GM20431 (cell line): ENCODE data around the gene ATP11A.
"Not testable (repeated sequence)": the region's sequence is repeated elsewhere in the genome, so short reads cannot be mapped to it uniquely, and the experiment has no call there.

Experiments
- in situ Hi-C: fragments of 300-500 bp; cut with MseI, MboI; formaldehyde crosslinking; loops from one replicate; pipeline ENCODE4 v1.15.0; 2020; ENCODE audit warnings: low sequenced_read_pairs; ENCODE audit not compliant: unreplicated experiment

Gene ATP11A

GRCh38 chr13:112784811-112785482 is 95.1 kb downstream of the ATP11A start:
- in situ Hi-C loops = no loop called here

GRCh38 chr13:112785483-112785856 is 95.6 kb downstream of the ATP11A start:
- in situ Hi-C loops = no loop called here

GRCh38 chr13:112786810-112787209 is 97.0 kb downstream of the ATP11A start:
- in situ Hi-C loops = not testable (repeated sequence)

DNA sequence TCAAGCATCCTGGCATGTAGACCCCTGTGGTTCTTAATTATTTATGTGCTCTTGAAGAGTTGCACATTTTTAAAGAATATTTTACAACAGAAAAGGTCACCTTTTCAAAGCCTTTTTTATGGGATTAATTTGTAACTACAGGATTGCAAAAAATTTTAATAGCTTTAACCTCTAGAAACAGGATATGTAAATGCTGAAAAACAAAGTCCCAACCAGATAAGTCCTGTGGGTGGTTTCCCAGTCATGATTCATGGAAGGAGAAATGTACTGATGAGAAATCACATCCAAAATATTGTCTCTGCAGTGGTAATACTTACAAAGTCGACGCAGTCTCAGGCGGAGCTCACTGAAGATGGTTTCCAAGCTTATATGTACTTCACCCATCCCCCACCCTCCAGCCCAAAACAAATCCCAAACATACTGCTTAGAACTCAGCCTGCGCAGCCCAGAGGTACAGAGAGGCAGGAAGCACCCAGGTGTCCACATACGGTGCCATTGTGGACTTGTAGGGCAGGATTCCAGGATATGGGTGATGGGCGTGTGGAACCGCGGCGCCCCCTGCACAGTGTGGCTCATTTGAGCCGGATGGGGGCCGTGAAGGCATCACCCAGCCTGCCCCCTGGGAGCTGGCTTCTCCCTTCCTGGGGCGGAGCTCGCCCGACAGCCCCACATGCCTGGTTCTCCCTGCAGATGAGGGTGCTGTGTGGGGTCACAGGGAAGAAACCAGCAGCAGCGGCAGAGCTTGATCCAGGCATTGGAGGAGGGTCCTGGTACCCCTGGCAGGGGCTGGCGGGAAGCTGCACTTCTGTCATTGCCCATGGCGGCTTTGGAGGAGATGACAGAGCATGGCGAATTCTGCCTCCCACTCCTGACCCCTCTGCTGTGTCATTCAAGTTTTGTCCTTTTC is 101.2 kb downstream of the ATP11A start:
- in situ Hi-C loops = no loop called here

DNA sequence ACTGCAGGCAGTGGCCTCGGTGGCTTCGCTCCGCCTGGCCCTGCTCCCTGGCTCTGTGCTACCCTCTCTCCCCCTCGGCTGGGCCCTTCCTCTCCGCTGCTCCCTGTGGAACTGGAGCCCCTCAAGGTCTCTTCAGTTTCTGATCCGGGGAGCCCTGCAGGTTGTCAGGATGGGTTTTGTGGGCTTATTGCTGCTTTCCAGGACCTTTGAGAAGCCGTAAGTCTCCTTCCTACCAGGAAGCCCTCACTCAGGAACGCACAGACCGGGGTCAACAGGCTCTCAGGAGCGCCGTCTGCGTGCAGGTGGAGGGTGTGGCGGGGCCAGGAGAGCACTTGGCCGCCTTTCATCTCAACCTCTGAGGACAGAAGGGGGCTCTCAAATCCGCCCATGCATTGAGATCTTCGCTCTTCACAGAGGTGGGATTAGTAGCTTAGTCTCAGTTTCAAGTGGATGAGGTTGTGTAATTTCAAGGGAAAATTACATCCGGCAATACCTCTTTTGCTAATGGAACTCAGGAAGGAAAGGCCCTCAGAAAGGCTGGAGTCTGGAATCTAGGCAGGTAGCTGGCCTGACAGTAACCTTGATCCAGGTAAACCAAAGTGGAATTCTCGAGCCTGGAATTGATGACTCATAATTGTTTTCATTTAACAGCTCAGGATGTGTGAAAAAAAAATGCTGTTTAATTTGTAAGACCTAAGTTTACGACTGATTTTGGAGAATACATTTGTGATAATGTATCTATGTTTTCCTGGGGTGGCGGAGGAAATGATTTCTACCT is 102.0 kb downstream of the ATP11A start:
- in situ Hi-C loops = no loop called here

GRCh38 chr13:112792511-112792910 is 102.7 kb downstream of the ATP11A start:
- in situ Hi-C loops = no loop called here

DNA sequence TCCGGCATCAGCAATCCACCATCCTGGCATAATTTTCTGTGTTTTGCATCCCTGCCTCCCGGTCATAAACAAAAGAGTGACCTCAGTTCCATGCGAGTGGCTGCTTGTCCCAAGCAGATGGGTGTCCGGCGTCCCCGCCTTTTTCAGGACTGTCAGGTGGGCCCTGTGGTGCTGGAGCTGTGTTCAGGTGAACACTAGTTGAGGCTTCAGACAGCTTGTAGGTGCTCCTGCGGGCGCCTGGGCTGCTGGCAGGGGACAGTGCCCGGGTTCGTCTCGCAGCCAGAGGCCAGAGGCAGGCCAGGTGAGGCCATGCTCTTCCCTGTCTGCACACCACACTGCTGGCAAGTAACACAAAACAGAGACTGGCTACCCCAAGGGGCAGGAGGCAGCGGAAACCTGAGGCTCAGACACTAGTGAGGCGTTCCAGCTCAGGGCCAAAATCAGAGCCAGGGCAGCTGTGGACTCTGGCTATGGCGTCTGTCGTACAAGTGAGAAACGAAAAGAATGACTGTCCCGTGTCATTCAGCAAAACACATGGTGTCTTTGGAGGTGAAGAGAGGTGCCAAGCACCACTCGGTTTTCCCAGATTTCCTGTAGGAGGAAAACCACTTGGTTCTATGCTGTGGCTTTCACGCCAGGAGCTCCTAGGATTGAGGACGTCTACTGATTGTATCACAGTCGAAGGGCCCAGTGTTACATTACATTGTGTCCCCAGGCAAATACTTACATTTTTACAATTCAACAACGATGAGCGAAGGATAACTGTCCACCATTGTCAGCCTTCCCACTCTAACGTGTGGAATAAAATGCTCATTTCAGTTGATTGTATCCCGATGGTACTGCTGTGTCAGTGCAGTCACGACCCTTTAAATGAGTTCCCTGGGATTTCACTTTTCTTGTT is 104.0 kb downstream of the ATP11A start:
- in situ Hi-C loops = no loop called here

GRCh38 chr13:112795277-112795676 is 105.4 kb downstream of the ATP11A start:
- in situ Hi-C loops = no loop called here

DNA sequence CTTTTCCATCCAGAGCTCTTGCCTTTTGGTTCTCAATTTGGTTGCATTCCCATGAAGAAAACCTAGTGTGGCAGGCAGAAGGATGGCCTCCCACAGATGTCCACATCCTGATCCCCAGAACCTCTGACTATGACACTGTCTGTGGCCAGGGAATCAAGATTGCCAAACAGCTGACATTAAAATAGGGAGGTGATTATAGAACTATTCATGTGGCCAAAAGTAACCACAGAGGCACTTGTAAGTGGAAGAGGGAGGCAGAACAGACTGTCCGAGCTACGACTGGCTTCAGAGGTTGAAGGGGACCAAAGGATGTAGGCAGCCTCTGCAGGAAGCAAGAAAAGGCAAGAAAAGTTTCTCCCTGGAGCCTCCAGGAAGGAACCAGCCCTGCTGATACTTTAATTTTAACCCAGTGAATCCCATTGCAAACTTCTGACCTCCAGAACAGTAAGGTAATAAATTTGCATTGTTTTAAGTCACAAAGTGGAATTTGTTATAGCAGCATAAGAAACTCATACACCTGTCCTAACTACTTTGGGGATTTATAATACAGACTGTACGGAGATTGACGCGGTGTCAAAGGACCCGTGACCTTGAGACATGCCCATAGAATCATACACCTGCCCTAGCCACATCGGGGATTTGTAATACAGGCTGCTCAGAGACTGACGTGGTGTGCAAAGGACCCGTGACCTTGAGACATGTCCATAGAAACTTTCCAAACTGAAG is 106.5 kb downstream of the ATP11A start:
- in situ Hi-C loops = no loop called here

DNA sequence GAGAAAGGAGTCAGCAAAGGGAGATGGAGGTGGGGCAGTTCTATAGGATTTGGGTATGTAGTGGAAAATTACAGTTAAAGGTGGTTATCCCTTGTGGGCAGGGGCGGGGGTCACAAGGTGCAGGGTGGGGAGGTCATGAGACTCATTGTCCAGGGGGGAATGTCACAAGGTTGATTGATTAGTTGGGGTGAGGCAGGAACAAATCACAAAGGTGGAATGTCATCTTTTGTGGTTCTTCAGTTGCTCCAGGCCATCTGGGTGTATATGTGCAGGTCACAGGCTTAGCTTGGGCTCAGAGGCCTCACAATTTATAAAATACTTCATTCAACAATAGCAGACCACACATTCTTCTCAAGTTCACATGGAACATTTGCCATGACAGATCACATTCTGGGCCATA is 109.6 kb downstream of the ATP11A start:
- in situ Hi-C loops = no loop called here

- in situ Hi-C loops = no loop called here
These were observed 110.2 kb downstream of the ATP11A start for GRCh38 chr13:112800057-112800456.

GRCh38 chr13:112800807-112801206 is 111.0 kb downstream of the ATP11A start:
- in situ Hi-C loops = not testable (repeated sequence)

DNA sequence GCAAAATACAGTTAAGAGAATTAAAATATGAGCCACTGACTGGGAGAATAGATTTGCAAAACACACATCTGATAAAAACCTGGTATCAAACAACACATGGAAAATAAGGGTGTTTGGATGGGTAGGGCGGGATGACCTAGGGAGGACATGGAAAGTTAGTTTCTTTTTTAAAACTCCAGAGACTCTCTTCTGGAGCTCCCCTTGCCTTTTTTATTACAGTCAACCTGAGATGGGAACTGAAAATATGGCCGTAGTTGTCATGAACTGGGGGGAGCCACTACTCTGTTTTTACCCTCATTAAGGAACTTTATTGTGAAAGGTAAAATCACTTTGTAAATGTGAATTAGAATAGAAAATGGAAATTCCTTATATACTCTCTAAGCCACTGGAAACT is 113.0 kb downstream of the ATP11A start:
- in situ Hi-C loops = no loop called here

DNA sequence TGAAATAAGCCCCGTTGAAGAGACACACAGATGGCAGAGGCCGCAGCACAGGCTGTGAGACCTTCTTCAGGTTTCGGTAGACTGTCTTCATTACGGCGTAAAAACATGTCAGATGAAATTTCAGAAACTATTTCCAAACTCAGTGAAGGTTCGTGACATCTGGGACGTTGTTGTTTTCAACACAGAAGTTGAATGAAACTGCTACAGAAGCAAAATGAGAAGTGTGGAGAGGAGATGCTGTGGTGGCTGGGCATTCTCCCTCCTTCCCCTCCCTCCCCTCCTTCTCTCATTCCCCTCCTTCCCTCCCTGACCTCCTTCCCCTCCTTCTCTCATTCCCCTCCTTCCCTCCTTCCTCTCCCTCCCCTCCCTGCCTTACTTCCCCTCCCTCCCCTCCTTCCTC is 113.6 kb downstream of the ATP11A start:
- in situ Hi-C loops = no loop called here

- in situ Hi-C loops = no loop called here
These were observed 114.5 kb downstream of the ATP11A start for GRCh38 chr13:112804374-112804773.

DNA sequence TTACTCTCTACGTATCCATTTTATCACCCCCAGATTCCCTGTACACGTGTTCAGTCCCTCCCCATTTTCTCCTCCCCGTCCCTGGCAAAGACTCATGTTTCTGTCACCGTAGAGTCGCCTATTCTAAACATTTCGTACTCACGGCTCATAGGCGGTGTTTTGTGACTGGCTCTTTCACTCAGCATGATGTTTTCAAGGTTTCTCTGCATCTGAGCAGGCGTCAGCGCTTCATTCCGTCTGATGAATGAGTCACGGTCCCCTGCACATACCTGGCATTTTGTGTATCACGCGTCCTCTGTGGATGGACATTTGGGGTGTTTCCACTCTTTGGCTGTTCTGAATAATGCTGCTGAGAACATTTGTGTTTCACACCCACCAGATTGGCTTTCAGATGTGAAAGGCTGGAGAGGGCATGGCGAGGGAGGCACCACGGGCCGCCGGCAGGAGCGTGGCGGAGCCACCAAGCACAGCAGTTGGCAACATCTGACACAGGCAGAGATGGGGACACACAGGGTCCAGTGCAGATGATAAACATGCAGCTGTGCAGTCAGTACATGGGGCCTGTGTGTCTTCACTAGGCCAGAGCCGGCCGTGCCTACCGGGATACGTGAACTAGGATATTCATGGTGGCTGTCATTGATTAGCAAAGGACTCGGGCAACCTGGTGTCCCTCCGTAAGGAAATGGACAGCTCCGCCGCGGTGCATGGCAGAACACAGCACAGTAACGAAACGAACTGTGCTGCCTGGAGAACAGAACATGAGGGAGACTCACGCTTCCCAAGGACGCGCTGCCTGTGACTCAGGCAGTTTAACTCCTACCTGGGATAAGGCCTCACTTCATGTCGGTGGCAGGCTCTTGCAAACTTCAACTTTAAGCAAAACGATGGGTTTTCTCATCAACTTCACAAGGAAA is 117.2 kb downstream of the ATP11A start:
- in situ Hi-C loops = no loop called here

DNA sequence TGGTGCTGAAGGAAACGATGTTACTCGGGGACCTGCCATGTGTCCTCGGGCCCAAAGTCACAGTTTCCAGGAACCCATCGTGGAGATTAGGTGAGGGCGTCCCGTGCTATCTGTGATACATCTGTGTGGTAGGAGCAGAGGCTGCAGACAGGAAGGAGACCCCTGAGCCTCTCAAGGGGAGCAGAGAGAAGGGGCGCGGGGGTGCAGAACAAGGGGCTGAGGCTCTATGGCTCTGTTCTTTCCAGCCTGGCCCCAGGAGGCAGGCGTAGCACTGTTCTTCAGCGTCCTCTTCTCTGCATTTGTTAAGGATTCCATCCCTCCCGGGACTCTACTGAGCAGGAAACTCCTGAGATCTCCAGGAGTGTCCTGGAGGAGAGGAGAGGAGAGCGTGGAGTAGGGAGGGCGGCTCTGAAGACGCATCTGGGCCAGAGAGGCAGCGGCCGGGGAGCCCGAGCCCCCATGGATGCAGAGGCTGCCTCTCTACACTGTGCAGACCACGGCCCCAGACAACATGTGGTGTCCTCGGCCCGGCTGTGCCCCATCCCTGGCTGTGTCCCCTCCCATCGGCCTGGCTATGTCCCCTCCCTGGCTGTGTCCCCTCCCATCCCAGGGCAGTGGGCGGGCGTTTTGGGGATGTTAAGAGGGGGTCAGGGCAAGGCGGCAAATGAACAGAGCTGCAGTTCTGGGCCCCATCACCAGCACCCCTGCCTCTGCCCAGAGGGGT is 118.0 kb downstream of the ATP11A start:
- in situ Hi-C loops = no loop called here
